ENCODE data around the gene OR2F1.

GRCh38 chr7:143973870-143974416 lies 19.3 kb downstream of the OR2F1 start:
- TF ChIP-seq CTCF (IDR thresholded peaks at IDR 0.05) = no peak
- TF ChIP-seq POLR2A (IDR thresholded peaks at IDR 0.05) = no peak
